IMR-90 (cell line): ENCODE results near the gene DCTN2.

ENCODE experiments used
- CEBPB ChIP-seq: IDR thresholded peaks from 2 replicates; pipeline ENCODE4 v1.6.1; 2012; ENCODE audit warnings: low read depth, low read length, improper control_type of control experiment
- ELK1 ChIP-seq: fragments of 150-350 bp; IDR thresholded peaks from 2 replicates; pipeline ENCODE4 v1.6.1; 2016; ENCODE audit warnings: low read depth, mild to moderate bottlenecking, low read length, moderate library complexity, borderline replicate concordance
- MXI1 ChIP-seq: IDR thresholded peaks from 2 replicates; pipeline ENCODE4 v1.6.1; 2012; ENCODE audit warnings: low read depth, mild to moderate bottlenecking, low read length, moderate library complexity, borderline replicate concordance
- POLR2A ChIP-seq: IDR thresholded peaks from 2 replicates; pipeline ENCODE4 v1.6.1; 2012; ENCODE audit warnings: mild to moderate bottlenecking, low read depth, low read length
- SMC3 ChIP-seq: fragments of 150-350 bp; IDR thresholded peaks from 2 replicates; pipeline ENCODE4 v1.6.1; 2016; ENCODE audit warnings: low read depth, mild to moderate bottlenecking, antibody characterized with exemption, low read length, moderate library complexity
- TF ChIP-seq, protein P1 (sequence below): conservative IDR thresholded peaks from 2 replicates; pipeline ENCODE4 v1.5.1; 2012; ENCODE audit warnings: mild to moderate bottlenecking, low read depth, low read length, improper control_type of control experiment
- TF ChIP-seq, protein P2 (sequence below): fragments of 150-350 bp; IDR thresholded peaks from 2 replicates; pipeline ENCODE4 v1.6.1; 2017; ENCODE audit warnings: mild to moderate bottlenecking, antibody characterized with exemption, low read length, low read depth

DNA sequence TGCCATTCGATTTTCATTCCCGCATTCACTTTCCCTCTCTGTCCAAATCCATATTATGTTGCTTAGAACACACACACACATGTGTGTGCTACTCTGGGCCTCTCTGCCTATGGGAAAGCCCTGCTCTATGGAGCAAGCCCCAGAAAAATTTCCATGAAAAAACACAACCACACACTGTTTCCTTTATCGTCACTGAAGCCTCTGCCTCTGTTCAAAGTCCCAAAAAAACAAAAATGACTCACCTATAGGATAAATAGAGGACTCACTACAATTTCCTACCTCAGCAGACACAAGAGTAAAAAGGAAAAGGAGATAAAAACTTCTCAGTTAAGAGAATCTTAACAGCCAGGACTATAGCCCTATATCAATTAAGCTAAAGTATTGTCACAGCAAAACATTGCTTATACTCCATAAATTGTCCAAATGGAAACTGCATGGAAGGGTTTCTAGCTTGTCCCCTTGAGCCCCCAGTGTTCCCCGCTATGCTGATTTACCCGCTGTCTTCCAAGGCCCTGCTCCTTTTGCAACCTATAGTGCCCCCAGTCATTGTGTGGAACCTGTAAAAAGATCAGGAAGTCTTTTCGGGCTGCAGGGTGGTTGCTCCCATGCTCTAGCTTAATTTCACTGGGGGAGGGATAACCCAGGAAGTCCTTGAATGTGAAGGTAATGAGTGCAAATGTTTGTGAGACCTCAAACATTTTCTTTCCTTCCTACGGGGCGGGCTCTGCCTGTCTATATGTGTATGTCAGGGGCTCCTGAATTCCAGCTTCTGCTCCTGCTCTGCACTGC, 32.9 kb upstream of the DCTN2 start:
- TF ChIP-seq, protein P1, sequence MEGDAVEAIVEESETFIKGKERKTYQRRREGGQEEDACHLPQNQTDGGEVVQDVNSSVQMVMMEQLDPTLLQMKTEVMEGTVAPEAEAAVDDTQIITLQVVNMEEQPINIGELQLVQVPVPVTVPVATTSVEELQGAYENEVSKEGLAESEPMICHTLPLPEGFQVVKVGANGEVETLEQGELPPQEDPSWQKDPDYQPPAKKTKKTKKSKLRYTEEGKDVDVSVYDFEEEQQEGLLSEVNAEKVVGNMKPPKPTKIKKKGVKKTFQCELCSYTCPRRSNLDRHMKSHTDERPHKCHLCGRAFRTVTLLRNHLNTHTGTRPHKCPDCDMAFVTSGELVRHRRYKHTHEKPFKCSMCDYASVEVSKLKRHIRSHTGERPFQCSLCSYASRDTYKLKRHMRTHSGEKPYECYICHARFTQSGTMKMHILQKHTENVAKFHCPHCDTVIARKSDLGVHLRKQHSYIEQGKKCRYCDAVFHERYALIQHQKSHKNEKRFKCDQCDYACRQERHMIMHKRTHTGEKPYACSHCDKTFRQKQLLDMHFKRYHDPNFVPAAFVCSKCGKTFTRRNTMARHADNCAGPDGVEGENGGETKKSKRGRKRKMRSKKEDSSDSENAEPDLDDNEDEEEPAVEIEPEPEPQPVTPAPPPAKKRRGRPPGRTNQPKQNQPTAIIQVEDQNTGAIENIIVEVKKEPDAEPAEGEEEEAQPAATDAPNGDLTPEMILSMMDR = no peak
- TF ChIP-seq POLR2A (no peak), ELK1 (no peak), CEBPB (no peak), MXI1 (no peak), SMC3 (no peak)
- TF ChIP-seq, protein P2, sequence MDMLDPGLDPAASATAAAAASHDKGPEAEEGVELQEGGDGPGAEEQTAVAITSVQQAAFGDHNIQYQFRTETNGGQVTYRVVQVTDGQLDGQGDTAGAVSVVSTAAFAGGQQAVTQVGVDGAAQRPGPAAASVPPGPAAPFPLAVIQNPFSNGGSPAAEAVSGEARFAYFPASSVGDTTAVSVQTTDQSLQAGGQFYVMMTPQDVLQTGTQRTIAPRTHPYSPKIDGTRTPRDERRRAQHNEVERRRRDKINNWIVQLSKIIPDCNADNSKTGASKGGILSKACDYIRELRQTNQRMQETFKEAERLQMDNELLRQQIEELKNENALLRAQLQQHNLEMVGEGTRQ = no peak
